RPMI7951 (cell line): ENCODE data around the gene SNN. TPM values are rescaled to one million over a fixed set of nuclear protein-coding genes. Genes with fewer than 3 reads are reported as not detected.

ENCODE experiments used
- DNase-seq: peaks from one replicate; pipeline ENCODE4 v3.0.0-alpha.2; 2012; ENCODE audit warnings: low read depth
- total RNA-seq: library from RNA; depleted of rRNA; stranded (reverse); fragments of >200 nt; shearing (Covaris generic); gene quantifications from 2 replicates; pipeline ENCODE4 v1.2.3, GENCODE V29; 2014

SNN gene
- total RNA-seq, 1 experiment from 2014 or later, result 7.1 TPM

- DNase-seq, result no peak
These were observed 10.0 kb downstream of the SNN start for GRCh38 chr16:11677959-11678881.

- DNase-seq, result no peak
These were observed 11.0 kb downstream of the SNN start for GRCh38 chr16:11679250-11679649.

GRCh38 chr16:11679941-11680911, 12.0 kb downstream of the SNN start:
- DNase-seq, result no peak

DNA sequence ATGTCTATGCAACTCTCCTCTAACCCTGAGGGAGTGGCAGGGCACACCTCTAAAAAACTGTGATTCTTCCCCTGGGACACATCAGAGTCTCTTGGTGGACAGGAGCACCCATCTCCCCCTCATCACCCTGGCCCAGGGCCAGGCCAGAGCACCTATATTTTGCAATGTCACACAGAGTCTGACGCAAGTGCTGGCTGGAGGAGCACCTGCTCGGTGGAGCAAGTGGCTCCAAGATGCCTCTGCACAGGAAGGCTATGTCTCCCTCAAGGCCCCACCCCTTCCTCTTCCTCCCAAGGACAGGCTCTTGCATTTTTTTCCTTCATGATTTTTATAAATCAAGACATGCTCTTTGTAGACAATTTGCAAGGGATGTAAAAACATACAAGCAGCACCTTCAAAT, 13.3 kb downstream of the SNN start:
- DNase-seq, result no peak

DNA sequence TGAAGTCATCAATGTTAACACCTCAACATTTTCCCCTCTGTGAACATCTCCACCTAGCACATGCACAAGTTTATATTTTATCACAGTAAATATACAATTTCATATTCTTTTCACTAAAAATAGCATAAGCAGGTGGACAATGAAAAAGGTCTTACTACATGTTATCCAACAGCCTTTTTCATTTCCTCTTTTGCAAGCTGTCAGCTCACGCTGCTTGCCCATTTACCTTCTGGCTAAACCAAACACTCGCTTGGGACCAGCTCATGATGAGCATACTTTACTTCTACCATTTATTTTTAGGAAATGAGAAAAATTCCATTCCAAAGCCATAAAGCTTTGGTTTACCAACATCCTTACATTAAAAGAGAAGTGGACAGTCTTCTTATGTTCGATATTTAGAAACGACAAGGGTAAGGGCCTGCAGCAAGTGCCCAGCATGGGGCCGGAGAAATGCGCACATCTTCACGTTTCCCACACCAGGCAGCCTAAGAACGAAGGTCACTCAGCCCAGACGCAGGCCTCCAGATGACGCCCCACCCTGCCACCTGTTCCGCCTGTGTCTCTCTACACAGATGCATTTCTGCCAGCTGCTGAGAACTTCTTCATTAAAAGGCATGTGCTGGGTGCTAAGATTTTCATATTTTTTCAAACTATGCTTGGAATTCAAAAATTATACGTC, 13.9 kb downstream of the SNN start:
- DNase-seq, result no peak

DNA sequence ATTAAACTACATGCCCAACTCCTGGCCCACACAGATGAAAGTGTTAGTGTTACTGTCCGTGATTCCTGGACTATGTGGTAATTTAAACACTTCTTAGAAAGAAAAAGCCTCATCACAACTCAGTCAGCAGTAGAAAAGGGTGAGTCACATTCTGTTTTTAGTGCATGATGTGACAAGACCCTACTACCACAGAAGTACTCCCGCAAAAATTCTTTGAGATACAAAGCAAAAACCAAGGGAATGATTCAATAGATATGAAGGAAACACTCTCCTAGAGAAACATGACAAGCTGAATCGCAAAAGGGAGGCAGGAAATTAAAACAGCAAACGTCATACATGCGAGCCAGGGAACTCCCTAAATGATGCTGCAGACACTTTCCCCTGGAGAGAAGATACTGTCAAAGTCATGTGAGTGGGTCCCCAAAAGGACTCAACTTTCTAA, 14.4 kb downstream of the SNN start:
- DNase-seq, result peak; percentile 74

GRCh38 chr16:11683145-11683544, 14.9 kb downstream of the SNN start:
- DNase-seq, result no peak

DNA sequence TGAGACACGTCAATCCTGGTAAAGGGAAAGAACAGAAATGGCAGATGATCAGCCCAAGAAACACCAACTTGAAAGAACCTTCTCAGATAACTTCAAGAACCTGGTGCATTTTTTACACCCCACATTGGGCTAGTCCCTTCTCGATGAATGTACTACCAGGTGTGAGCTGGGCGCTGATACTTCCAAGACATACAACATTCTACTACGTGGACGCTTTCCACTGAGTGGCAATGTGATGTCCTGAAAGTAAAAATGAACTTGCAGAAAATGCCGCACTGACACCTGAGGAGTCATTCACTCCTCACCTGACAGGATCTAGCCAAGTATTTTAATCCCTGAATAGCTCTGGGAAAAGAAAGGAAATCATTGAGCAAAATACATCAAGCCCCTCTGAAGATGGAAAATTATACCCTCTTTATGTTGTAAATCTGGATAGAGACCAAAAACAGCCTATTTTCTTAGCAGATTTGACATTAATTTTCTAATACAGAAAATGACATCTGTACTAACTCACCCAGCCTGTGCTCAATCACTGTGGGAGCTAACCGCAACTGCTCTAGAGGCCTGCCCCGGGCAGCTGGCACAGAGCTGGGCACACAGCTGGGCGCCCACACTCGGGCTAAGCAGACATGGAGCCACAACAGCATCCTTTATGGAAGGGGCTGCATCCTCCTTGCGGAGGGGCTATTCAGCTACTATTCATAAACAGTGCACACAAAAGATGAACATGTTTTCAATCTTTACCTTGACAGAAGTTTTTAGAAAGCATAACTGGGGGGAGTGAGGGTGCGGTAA, 16.2 kb downstream of the SNN start:
- DNase-seq, result no peak

DNA sequence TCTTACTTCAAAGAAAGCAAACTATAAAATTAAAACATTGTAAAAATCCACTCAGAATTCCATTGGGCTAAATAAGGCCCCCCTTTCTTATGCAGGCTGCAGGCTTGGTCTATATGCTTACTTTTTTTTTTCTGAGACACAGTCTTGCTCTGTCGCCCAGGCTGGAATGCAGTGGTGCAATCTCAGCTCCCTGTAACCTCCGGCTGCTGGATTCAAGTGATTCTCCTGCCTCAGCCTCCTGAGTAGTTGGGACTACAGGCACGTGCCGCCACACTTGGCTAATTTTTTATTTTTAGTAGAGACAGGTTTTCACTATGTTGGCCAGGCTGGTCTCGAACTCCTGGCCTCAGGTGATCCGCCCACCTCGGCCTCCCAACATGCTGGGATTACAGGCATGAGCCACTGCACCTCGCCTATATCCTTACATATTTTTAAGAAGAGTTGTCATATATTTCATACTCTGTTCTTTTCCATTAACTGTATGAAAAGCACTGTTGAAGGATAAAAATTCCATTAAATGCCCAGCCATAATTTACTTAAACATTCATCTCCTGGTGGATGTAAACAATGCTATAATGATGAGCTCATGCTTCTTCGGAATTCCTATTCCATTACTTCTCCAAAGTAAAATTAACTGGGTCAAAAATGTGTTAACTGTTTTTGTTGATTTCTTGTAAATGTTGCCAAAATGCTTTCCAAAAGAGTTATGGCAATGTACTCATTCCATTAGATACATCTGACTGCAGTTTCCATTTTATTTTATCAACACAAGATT, 17.8 kb downstream of the SNN start:
- DNase-seq, result no peak

GRCh38 chr16:11686713-11687380, 18.6 kb downstream of the SNN start:
- DNase-seq, result no peak

DNA sequence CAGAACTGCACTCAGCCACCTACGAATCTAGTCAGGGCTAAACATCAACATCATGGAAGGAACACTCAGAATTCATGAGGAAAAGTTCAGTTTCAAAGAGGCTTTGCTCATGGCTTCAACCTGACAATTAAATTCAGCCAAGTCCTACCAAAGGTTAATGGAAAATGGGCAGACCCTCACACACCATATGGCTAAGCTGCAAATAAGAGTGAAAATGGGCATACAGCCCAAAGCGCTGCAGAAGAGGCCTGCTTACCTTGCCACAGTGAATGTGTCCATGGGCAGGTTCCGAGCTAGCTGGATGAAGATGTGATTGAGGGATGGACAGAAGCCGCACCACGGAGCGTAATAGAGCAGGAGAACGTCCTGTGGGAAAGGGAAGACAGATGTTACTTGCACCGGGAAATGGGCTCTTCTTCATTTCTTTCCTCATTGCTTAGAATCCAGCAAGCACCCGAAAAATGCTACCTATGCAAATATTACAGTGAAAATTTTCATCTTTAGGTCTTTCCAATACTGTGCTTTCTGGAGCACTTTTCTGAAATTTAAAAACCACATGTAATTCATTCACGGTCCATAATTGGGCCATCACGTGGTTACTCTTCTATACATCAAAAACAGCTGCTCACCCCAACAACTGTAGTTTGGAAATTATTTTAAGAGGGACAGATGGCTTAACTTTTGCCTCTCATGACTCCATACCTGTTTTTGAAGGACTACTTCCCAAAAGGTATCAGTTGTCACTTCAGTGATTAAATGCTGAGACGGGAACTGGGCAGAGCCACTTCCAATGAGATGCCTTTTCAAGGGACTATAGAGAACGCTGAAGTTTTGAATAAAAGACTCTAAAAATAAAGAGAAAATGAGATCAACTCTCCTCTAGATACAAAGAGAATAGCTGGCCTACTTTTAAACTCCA, 19.6 kb downstream of the SNN start:
- DNase-seq, result no peak

DNA sequence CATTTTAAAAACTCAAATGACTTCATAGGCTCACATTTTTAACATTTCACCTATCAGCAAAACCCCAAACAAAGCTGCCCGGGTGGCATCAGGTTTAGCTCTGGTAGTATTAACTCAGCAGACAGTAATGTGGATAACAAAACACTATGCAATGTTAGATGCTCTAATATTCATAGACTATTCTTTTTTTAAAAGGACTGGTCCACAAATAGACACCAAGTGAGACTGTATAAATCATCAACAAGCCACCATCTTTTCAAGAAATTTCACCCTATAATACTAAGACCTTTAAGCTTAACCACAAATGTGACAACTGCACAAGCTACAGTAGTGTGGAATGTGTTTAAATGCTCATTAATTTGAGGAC, 20.2 kb downstream of the SNN start:
- no peak for DNase-seq

DNA sequence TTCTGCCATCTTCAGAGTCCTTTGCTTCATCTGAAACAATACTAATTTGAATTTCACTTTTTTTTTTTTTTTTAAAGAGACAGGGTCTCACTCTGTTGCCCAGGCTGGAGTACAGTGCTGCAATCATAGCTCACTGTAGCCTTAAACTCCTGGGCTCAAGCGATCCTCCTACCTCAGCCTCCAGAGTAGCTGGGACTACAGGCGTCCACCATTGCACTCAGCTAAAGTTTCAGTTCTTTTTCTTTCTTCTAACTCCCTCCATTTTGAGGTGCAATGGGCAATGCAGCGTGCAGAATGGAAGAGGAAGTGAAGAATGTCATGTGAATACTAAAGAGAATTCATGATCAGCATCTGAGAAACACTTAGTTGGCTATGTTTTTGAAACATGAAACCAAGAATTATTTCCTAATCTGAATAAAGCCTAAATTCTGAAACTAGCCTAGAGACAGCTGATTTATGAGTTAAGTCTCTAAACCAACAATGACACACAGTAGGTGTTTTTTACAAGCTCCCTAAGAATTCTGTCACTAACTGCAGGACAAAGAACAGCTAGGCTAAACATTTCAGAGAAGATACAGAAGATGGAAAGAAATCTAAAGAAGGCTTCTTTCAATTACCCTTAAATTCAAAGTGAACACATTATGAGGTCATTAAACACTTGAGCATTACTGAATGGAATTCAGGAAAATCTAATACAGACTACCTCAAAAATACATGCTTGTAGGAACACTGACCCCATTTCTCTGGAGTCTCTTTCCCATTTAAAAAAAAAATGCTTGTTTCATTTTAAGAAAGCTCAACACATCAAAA, 21.0 kb downstream of the SNN start:
- DNase-seq, result no peak

- DNase-seq, result no peak
These were observed 23.0 kb downstream of the SNN start for GRCh38 chr16:11691235-11691634.

GRCh38 chr16:11691771-11692170, 23.5 kb downstream of the SNN start:
- DNase-seq, result no peak

- DNase-seq, result no peak
These were observed 23.9 kb downstream of the SNN start for GRCh38 chr16:11692171-11692570.

GRCh38 chr16:11692651-11693050, 24.4 kb downstream of the SNN start:
- DNase-seq, result no peak
